Right renal pelvis (tissue), 4 donors: ENCODE results near the gene ATG2A. TPM values are rescaled to one million over a fixed set of nuclear protein-coding genes. Genes with fewer than 3 reads are reported as not detected.
A peak's percentile ranks its signal among the peaks of the same experiment; 100 is the strongest.

ENCODE experiments used
- DNase-seq, 4 donors: peaks; one replicate each; pipeline ENCODE4 v3.0.0-alpha.2; 2013; ENCODE audit warnings: low read depth in 4 of 4, low spot score in 3 of 4, missing footprints in 1 of 4
- polyA plus RNA-seq, 4 donors: library from polyadenylated mRNA; unstranded; fragments of 120-200 nt; gene quantifications; one replicate each; pipeline ENCODE4 v1.2.1, GENCODE V29; 2013; ENCODE audit not compliant: insufficient read length in 4 of 4

ATG2A gene
- 10 to 100 TPM; 15.5 to 25.9 (median 16.5) TPM for polyA plus RNA-seq

DNA sequence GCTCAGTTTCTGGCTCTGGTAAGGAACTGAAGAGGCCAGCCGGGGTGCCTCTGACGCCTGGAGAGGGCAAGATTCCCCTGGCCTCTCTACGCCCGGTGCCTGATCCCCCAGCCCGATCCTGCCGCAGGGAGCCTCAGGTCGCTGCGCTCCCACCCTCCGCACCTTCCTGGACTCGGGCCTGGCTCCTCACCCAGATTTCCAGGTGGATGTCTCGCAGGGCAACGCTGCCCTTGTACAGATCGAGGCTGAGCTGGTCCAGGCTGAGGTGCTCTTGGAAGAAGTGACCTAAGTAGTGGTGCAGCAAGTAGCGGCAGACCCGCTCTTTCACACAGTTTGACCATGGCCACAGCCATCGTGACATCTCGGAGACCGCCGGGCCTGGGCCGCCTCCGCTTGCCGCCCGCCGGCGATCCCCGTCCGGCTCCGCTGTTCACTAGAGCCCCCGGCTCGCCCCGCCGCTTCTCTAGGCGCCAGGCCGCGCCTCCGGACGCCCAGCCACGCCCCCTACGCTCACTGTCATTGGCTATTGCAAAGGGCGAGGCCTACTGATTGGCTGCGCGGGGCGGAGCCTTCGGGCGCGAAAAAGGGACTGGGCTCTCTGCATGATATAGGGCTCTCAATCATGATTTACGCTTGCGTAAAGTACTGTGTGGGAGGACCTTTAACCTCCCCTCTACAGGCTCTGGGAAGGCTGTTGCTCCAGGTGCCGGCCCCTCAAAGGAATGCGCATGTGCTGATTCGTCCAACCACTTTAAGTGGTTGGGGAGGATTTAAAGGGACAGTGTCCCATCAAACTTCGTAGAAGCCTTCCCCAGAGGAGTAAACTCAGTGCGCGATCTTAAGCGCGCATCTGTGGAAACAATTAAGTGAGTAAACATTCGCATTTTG lies at the start of gene ATG2A:
Gene ATG2A, minus strand, starts transcription at position 435 of the 888 bp plus-strand sequence. Its CDS starts 74 bp downstream, at position 361.
- peak; percentile 97 to 99 (median 99) for DNase-seq

DNA sequence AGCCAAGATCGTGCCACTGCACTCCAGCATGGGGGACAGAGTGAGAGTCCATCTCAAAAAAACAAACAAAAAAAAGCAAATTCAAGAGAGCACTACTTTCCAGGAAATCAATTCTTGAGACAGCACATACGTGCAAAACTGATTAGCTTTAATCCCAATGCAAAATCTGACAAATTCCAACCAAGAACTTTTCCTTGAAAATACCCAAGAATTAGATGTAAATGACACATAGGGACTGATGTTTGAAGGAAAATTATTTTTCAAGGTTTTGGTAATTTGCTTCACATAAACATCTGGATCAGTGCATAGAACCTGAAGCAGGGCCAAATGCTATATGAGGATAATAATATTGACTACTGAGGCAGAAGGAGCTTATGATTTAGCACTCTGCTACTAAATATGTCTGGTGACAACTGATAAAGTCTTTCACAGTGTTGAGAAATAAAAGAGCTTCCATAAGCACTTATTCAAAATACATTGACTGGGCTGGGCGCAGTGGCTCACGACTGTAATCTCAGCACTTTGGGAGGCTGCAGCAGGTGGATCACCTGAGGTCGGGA lies 46.1 kb upstream of the ATG2A start:
- no peak for DNase-seq

DNA sequence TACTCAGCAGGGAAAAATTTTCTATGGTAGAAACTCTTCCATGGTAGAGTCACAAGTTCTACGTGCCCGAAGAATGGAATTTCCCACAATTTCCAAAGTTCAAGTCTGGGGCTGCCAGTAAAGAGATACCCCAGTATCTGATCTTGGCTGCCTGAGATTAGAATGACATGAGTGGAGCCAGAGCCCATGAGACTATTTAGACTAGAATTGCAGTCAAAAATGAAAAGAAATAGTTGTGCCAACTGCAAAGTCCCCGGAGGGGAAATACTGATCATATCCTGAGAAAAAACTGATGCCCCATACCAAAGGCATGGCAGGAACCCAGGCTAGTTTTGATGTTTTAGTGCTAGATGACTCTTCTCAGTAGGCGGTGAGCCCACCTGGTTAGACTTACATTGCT lies 43.7 kb upstream of the ATG2A start:
- no peak for DNase-seq

DNA sequence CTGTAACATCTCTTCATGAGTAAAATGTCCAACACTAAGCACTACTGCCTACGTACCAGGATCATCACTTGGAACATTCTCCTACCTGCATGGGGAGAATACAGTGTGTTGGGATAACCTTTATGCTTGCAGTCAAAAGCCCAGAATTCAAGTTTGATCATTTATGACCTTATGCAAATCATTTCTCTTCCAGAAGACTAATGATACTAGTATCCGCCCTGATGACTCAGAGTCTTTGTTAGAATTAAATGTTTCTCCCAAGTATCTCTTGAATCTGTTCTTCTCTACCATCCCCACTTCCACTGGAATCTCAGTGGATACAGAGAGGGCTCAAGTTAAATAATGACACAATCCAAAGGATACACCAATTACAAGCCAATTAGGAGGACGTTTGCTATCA lies 42.5 kb upstream of the ATG2A start:
- DNase-seq, result no peak

DNA sequence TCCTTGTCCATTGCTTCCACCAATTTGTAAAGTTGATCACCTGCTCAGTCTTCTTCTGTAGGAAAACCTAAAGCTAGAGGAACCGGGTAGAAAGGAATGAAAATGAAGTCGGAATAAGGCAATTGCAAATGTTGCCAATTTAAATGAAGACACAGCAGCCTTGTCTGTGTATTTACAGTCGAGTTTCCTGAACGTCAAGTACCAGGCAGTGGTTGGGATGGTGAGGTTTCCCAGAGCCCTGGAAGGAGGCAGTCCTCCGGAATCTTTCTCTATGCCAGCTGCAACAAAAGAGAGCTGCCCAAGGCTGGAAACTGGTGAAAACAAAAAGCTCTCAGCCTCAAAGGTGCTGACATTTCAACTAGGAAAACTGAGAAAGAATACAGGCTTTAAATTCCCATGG lies 37.2 kb upstream of the ATG2A start:
- no peak for DNase-seq

DNA sequence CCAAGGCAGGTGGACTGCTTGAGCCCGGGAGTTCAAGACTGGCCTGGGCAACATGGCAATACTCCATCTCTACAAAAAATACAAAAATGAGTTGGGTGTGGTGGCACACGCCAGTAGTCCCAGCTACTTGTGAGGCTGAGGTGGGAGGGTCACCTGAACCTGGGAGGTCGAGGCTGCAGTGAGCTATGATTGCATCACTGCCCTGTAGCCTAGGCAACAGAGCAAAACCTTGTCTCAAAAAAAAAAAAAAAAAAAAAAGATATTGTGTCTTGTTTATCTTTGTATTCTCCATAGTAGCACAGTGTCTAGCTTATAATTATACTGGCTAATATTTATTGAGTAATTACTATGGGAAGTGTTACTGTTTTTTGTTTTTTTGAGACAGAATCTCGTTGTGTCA lies 34.5 kb upstream of the ATG2A start:
- DNase-seq, result no peak

DNA sequence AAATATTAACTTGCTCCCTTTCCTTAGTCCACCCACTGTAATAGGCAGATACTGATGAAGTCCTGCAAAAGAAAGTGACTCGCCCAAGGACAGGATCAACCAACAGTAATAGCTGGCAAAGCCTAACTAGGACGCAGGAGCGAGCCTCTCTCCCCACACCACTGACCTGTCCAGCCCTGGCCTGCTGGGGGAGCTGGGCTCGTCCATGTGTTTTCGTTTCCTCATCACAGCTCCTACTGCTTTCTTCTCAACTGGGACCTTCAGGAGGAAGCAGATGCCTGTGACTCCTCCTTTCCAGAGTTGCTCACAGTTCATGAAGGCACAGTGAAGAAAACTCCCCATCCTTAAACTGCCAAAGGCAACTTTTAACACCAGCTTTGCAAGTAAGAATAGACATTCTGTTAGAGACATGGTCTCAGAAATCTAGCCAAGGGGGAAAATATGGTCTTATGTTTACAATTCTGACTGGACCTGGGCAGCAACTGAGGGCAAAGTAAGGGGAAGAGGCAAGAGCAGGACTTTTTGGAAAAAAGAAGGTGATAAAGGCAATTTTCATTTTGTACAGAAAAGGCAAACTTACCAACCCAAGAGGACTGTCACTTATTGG lies 30.3 kb upstream of the ATG2A start:
- DNase-seq, result no peak

DNA sequence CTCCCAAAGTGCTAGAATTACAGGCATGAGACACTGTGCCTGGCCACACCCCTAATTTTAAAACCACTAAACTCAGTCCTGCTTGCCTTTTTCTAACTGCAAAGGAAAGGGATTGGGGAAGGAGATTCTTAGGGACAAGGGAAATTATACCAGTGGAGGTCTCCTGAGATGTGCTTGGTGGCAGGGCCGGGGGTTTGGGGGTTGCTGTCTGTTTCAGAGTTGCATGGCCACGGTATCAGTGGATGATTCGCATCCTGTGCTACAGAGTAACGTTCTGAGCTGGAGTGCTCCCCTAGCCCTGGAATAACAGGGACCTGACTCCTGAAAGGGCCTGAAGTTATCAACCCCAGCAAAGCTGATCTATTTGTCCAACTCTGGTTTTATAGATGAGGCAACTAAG lies 19.5 kb upstream of the ATG2A start:
- no peak for DNase-seq

DNA sequence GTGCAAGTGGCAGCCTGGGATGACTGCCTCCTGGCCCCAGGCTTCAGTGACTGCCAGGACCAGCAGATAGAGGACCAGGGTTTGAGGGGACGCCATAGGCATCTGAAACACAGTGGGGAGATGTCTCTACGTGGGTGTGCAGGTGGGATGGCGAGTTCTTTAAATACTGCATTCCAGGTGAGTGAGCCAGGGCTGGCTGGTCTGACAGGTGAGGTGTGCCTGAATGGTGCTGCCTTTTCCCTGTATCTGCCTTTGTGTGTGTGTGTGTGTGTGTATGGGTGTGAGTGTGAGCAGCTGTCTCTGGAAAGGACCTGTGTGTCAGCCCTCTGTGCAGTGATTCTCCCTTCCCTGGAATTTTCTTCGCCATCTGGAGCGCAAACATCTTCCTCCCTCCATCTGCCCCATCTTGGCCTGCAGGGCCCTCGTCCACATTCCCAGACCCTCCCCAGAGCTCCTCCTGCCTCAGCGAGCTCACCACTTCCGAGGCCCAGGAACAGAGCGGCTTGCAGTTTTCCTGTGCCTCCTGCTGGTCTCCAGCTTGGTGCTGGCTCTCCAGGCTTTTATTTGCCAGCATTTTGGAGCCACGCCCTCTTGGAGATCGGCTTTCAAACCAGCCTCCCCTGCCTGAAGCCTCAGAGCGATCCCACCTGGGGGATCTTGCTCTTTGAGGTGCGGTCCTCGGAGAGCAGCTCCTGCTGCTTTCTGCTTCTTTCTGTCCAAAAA lies 18.5 kb upstream of the ATG2A start, which contains the start of gene GPHA2:
Gene GPHA2, minus strand, starts transcription at position 535 of the 723 bp plus-strand sequence. Its CDS starts 433 bp downstream, at position 102.
- DNase-seq, result no peak

DNA sequence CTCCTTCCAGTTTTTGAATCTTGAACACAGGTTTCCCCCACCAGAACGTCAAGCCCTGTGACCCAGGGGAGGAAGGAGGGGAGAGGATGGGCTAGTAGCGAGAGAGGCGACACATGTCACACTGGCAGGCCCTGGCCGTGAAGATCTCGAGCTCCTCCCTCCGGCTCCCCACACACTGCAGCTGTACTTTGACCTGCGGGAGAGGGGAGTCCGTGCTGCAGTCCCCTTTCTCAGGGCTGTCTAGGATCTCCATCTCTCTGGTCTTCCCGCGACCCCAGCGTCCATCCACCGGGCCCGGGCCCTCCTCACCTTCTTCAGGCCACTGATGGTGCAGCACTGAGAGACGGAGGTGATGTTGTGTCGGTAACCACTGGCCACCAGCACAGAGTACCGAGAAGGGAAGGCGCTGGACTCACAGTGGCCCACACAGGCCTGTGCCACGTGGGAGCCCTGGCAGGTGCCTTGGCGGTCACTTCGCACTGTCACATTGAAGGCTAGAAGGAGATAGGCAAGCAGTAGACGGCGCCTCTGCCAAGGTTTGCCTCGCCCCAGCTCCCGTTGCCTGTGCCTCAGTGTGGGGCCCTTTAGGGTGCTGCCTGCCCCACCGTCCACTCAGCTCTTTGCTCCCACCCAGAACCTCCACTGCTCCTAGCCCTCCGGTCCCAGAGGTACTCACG lies 17.8 kb upstream of the ATG2A start:
- DNase-seq, result no peak

DNA sequence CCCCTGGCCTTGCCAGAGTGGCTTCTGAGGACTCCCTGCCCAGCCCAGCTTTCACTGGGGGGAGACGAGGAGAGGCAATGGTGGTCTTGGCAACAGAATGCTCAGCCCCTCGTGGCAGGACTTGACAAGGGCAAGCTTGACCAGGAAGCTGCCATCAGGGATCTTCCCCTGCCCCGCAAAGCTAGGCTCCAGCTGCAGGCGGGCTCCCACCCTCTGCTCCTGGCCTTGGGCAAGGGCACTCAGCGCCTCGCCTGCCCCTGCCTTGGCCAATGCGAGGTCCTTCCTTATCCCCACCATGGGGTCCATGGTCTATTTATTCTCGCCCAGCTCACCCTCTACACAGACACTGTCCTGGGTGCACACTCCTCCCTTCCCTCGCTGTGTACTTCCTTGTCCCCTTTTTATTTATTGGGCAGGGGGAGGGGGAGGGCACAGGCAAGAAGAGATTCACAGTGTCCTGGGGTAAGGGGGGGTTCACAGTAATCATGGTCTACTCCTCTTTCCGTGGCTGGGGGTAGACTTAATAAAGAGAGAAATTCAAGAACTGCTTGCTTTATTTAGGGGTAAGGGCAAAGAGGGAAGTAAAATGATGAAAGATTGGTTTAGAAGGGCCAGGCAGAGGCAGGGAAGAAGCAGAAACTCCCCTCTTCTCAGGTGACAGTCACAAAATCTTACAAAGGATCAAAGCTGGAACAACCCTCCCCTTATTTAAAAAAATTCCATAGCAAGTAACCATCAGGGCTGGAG lies 17.1 kb upstream of the ATG2A start:
- DNase-seq, result no peak

DNA sequence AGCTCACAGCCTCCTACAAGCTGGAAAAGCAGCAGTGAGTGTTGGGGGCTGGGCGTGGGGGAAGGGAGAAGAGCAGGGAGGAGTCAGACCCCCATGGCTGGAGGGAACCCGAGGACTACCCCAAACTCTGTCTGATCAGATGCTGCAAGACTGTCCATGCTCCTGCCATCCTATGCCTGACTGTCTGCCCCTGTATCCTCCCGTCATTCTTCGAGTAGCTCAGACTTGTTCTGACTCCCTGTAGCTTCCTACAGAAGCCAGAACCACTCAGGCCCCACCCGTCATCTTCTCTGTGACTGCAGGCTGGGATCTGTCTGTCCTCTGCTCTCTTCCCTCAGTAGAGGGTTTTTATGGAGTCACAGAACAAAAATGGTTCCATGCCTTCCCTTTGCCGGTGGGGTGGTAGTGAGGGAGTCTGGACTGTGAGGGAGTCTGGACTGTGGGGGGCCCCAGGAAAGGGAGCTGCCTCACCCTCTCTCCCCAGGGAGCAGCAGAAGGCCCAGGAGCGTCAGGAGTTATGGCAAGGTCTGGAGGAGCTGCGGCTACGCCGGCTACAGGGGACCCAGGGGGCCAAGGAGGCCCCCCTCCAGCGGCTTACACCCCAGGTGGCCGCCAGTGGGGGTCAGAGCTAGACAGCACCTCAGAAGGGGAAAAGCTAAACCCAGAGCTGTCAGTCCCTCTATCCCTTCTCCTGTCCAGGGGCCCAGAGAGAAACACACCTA lies 16.4 kb upstream of the ATG2A start:
- no peak for DNase-seq

DNA sequence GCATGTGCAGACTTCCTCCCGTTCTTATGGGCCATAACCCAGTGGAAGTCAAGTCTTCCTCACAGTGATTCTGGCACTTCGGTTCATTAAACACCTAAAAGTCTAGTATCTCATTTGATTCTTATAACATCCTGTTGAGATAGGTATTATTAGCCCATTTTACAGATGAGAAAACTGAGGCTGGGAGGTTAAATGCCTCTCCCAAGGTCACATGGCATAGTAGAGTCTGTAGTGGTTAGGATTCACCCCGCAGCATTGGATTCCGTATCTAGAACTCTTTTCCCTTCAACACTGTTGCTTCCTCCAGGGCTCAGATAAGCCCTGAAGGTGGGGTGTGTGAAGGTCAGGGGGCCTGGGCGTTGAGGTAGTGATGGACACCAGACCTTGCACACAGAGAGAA lies 15.3 kb upstream of the ATG2A start:
- no peak for DNase-seq

DNA sequence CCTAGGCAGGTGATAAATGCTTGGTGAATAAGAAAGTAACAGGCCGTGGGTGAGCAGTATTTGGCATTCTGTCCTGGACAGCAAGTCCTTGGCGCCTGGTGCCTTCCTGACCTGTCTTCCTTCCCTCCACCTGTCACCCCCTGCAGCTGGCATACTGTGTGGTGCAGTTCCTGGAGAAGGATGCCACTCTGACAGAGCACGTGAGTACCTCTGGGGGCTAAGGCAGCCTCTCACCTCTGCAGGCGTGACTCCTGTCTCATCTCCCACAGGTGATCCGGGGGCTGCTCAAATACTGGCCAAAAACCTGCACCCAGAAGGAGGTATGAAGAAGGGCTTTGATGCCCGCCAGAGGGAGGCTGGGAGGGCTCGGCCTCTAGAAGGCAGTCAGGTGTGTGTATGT lies 14.3 kb upstream of the ATG2A start:
- no peak for DNase-seq

DNA sequence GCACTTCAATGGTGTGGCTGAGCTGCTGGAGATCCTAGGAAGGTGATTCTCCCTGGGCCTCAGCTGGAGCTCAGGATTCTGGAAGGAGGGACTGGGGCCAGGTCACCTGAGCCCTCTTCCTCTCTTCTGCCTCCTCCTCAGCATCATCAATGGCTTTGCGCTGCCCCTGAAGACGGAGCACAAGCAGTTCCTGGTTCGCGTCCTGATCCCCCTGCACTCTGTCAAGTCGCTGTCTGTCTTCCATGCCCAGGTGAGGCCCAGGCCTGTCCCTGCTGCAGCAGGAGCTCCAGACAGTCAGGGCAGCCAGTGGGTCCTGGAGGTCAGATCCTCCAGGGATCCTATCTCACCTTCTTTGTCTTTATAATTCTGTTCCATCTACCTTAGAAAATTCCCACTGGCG lies 13.3 kb upstream of the ATG2A start:
- DNase-seq, result no peak

DNA sequence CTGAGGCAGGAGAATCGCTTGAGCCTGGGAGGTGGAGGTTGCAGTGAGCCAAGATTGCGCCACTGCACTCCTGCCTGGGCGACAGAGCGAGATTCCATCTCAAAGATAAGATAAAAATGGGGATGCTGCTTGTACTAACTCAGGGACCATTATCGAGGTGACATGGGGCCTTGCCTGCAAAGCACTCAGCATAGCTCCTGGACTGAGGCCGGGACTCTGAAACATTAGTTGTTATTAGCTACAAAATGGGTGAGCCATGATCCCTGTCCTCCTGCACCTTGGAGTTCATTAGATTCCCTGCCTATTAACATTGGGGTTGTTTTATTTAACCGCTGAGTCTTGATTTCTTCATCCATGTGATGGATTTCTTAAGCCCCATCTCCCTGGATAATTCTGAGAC lies 12.6 kb upstream of the ATG2A start:
- DNase-seq, result no peak

DNA sequence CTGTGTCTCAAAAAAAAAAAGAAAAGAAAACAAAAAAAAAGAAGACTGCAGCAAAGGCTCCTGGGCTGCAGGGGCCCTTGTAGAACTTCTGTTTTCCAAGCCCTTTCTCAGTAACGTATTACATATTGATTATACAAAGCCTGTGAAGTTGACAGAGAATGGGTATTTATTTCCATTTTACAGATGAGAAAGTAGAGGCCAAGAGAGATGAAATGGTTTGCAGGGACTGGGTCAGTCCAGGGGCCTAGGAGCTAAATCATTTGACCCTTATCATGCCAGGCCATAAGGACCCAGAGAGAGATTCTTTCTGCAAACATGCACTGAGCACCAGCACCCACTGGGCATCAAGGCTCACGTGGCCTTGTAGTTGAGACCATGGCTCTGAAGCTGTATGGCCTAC lies 11.9 kb upstream of the ATG2A start:
- no peak for DNase-seq

DNA sequence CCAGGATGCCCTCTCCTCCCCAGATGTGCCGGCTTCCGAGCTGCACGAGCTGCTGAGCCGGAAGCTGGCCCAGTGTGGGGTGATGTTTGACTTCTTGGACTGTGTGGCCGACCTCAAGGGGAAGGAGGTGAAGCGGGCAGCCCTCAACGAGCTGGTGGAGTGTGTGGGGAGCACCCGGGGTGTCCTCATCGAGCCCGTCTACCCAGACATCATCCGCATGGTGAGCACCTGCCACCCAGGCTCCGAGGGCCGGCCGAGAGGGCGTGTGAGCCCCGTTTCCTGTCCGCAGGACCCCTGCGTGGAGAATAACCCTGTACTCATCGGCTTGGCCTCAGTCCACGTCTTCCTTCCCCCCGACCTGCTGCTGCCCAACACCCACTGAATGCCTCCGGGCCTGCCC lies 9.7 kb upstream of the ATG2A start:
- no peak for DNase-seq
